Bronchial epithelial cell (primary cell): ENCODE data around the gene GRK3. TPM values are rescaled to one million over a fixed set of nuclear protein-coding genes. Genes with fewer than 3 reads are reported as not detected.

Experiments used
- DNase-seq: peaks from one replicate; pipeline ENCODE4 v3.0.0-alpha.2; 2010; ENCODE audit warnings: low read depth
- FAIRE-seq: peaks from 2 replicates; lab custom pipeline; 2011; peaks lifted over from hg19 to GRCh38; lab: Jason Lieb, UNC
- H3K27me3 ChIP-seq: 2 replicates; pipeline ENCODE4 v1.5.1; 2011; ENCODE audit warnings: low read length; ENCODE audit not compliant: control insufficient read depth, insufficient read depth
- H3K36me3 ChIP-seq: 2 replicates; pipeline ENCODE4 v1.5.1; 2011; ENCODE audit warnings: low read length; ENCODE audit not compliant: control insufficient read depth, insufficient read depth
- H3K4me3 ChIP-seq: 2 replicates; pipeline ENCODE4 v1.5.1; 2011; ENCODE audit warnings: mild to moderate bottlenecking, low read depth, low read length, control low read depth
- total RNA-seq: library from RNA; depleted of rRNA; stranded (reverse); fragments of >200 nt; gene quantifications from 2 replicates; pipeline ENCODE4 v1.2.1, GENCODE V29; 2014
- TF ChIP-seq, protein P1 (sequence below): IDR thresholded peaks from 2 replicates; pipeline ENCODE4 v1.5.1; 2011; ENCODE audit warnings: mild to moderate bottlenecking, moderate library complexity, low read length, control low read depth, inconsistent platforms; ENCODE audit not compliant: insufficient read depth, severe bottlenecking

Gene GRK3
- total RNA-seq, 1 donor from 2014 or later, result 4.2 TPM

DNA sequence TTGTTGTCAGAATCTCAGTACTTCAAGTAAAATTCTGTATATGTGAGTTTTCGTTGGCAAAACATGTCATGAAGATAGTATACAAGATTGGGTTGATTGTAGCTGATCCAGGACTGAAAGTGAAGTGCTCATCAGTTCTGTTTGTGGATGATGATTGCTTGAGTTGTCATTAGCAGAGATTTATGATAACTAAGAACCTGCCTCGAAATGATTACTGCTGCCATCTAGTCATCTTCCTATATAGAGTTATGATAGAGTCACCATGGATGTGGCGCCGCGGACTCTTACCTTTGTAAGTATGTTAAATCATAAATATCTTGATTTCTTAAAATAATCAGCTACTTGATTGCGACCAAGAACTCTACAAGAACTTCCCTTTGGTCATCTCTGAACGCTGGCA lies 149.6 kb downstream of the GRK3 start:
- FAIRE-seq, result no peak
- H3K36me3 ChIP-seq, result peaks cover 2% of the 10 kb centered on the region
- DNase-seq, result no peak
- H3K4me3 ChIP-seq, result no peak overlapping the region
- no peaks in the 10 kb centered on the region for H3K27me3 ChIP-seq
- TF ChIP-seq, protein P1, sequence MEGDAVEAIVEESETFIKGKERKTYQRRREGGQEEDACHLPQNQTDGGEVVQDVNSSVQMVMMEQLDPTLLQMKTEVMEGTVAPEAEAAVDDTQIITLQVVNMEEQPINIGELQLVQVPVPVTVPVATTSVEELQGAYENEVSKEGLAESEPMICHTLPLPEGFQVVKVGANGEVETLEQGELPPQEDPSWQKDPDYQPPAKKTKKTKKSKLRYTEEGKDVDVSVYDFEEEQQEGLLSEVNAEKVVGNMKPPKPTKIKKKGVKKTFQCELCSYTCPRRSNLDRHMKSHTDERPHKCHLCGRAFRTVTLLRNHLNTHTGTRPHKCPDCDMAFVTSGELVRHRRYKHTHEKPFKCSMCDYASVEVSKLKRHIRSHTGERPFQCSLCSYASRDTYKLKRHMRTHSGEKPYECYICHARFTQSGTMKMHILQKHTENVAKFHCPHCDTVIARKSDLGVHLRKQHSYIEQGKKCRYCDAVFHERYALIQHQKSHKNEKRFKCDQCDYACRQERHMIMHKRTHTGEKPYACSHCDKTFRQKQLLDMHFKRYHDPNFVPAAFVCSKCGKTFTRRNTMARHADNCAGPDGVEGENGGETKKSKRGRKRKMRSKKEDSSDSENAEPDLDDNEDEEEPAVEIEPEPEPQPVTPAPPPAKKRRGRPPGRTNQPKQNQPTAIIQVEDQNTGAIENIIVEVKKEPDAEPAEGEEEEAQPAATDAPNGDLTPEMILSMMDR, result no peak

DNA sequence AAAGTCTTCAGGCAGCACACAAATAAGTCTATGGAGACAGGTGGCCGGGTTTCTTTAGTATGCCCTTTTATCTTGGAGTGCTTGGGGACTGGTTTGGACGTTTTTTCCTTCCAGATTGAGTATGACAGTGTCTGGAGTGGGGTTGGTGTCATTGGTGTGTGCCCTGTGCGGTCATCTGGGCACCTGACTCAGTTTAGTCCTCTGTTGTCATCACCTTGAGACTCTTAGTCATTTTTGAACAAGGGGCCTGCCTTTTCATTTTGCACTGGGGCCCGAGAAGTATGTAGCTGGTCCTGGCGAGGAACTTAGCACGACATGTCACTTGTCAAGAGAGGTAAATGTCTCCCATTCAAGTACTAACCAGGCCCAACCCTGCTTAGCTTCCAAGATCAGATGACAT lies 150.3 kb downstream of the GRK3 start:
- TF ChIP-seq, protein P1, result no peak

DNA sequence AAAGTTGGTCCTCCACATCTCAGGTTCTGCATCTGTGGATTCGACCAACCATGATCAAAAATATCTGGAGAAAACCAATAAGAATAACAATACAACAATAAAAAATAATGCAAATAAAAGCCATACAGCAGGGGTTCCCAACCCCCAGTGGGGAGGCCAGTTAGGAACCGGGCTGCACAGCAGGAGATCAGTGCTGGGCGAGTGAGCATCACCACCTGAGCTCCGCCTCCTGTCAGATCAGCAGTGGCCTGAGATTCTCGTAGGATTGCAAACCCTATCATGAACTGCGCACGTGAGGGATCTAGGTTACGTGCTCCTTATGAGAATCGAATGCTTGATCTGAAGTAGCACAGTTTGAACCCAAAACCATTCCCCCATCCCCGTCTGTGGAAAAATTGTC lies 152.2 kb downstream of the GRK3 start:
- no peaks in the 10 kb centered on the region for H3K27me3 ChIP-seq
- TF ChIP-seq, protein P1, result no peak
- FAIRE-seq, result no peak

More for the DNA sequence above, 150.3 kb downstream of the GRK3 start:
- FAIRE-seq (no peak), DNase-seq (no peak)
- Histone ChIP-seq H3K36me3 (peaks cover 2% of the 10 kb centered on the region), H3K4me3 (no peak overlapping the region), H3K27me3 (no peaks in the 10 kb centered on the region)

DNA sequence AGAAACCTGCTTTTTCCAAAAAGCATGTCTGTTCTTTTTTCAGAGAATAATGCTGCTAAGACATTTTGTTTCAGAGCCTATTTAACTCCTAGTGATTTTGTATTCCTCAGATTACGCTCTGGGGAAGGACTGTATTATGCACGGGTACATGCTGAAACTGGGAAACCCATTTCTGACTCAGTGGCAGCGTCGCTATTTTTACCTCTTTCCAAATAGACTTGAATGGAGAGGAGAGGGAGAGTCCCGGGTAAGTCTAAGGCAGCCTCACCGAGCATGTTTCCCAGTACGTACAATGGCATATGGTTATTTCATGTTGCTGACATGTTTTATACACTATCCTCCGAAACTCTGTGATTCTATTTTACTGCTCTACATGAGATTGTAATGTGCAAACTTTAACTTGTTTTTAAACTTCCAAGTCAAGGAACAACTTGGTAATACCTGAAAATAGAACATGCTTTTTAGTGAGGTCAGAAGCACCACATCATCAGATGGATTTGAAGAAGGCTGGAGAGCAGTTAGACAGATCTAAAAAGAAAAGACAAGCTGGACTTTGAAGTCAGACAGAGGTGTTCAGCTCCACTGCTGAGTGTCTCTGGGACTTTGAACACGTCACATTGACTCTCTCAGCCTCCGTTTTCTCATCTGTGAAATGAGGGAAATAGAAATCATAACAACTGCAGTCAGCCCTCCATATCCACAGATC lies 153.8 kb downstream of the GRK3 start:
- DNase-seq, result no peak
- H3K27me3 ChIP-seq, result no peaks in the 10 kb centered on the region
- H3K36me3 ChIP-seq, result no peaks in the 10 kb centered on the region
- no peak overlapping the region for H3K4me3 ChIP-seq
- no peak for FAIRE-seq
- TF ChIP-seq, protein P1, result no peak

More for the DNA sequence above, 152.2 kb downstream of the GRK3 start:
- DNase-seq, result no peak
- Histone ChIP-seq H3K4me3 (no peak overlapping the region), H3K36me3 (no peaks in the 10 kb centered on the region)

DNA sequence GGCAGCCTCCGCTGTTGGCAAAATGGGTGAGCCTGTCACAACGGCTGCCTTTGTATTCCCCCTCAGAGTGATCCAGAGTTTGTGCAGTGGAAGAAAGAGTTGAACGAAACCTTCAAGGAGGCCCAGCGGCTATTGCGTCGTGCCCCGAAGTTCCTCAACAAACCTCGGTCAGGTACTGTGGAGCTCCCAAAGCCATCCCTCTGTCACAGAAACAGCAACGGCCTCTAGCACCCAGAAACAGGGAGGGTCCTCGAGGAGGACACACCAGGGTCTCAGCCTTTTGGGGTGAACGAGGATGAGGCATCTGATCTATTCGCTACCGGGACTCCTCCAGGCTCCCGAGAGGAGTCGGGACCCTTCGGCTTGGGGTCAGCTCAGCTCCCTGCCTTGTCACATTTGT lies 157.7 kb downstream of the GRK3 start:
- FAIRE-seq (no peak), DNase-seq (no peak)
- no peaks in the 10 kb centered on the region for H3K36me3 ChIP-seq
- H3K27me3 ChIP-seq, result no peaks in the 10 kb centered on the region
- no peak overlapping the region for H3K4me3 ChIP-seq
- TF ChIP-seq, protein P1, result no peak

DNA sequence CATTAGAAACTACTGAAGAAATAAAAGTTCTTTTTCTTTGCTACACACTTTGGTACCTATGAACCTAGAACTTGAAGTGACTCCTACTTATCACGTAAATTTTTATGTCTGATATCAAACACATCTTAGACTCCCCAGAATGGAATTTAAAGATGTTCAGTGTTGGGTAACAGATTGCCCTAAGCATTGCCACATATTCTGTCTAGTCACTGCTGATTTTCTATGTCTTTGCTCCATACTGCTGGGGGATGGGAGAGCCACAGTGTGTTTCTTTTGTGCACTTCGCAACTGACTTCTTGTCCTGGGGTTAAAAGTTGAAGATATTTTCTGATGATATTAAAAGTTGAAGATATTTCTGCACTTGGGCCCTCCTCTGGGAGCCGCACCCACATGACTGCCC lies 158.2 kb downstream of the GRK3 start:
- no peak for FAIRE-seq
- TF ChIP-seq, protein P1, result no peak
- H3K4me3 ChIP-seq, result no peak overlapping the region

More for the DNA sequence above, 158.2 kb downstream of the GRK3 start:
- Histone ChIP-seq H3K27me3 (no peaks in the 10 kb centered on the region), H3K36me3 (no peaks in the 10 kb centered on the region)
- no peak for DNase-seq
